ENCODE measurements around the gene TBC1D14. TPM values are rescaled to one million over a fixed set of nuclear protein-coding genes. Genes with fewer than 3 reads are reported as not detected.

Gene TBC1D14
- polyA plus RNA-seq, 3 donors = 36.3 to 44.7 (median 39.3) TPM

DNA sequence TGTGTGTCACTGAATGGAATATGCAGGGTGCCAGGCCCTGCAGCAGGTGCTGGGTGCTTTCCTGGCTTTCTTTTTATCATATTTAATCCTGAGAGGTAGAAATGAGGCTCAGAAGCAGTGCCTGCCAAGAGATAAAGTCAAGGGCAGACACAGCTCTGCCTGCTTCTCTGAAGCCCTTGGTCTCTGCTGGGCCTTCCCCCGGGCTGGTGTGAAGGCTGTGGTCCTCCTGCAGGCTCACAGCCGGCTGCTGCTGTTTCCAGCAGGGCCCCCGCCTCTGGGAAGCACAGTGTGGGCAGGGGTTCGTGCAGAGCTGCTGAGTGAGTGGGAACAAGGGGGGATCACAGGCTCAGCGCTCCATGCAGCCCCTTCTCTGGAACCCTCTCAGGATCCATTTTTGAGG lies 49.6 kb downstream of the TBC1D14 start:
- peaks cover 99% of the 10 kb centered on the region for H4K20me1 ChIP-seq (ENCODE audit: insufficient read depth, low read length)
- no peak for DNase-seq
- Mint-ChIP-seq H3K9me3 (no peaks in the 10 kb centered on the region), H3K27me3 (ENCODE audit: low read depth in 3 of 3) (no peaks in the 10 kb centered on the region), H3K27ac (peak overlapping the region in 2 of 7 donors; percentile 19 to 60), H3K4me3 (no peak overlapping the region), H3K36me3 (peaks cover 27 to 34% of the 10 kb centered on the region in 2 donors), H3K4me1 (peaks cover 57% of the 10 kb centered on the region)
- H3K9me3 ChIP-seq (replicated peaks in 1 of 2; ENCODE audit: control insufficient read depth in 1 of 2, insufficient read depth in 1 of 2, low read length in 2 of 2) = no peaks in the 10 kb centered on the region
- H3K9ac ChIP-seq (ENCODE audit: insufficient read depth, low read length, poor library complexity, severe bottlenecking) = no peak overlapping the region
- TF ChIP-seq CTCF (IDR thresholded peaks at IDR 0.05) = no peak
- peaks cover 23 to 24% of the 10 kb centered on the region in 2 donors for H3K4me1 ChIP-seq (ENCODE audit: control insufficient read depth in 1 of 2, insufficient read depth in 2 of 2, low read length in 2 of 2)
- peak overlapping the region in 1 of 2 donors; percentile 5 for H3K27ac ChIP-seq (ENCODE audit: low read depth in 1 of 2, low read length in 2 of 2)
- WGBS (ENCODE audit: insufficient coverage) = 94% methylated on average over 3 of the region's 5 CpGs
- intact Hi-C loops (cut with micrococcal nuclease) = no loop called here
- no peak overlapping the region for H3K4me2 ChIP-seq (replicated peaks; ENCODE audit: extremely low read depth, low read length, poor library complexity, severe bottlenecking)
- no peak overlapping the region for H3K4me3 ChIP-seq (replicated peaks in 1 of 3; ENCODE audit: low read depth in 2 of 3, low read length in 3 of 3)
- no peak overlapping the region for H2AFZ ChIP-seq (ENCODE audit: insufficient read depth, low read depth, low read length, poor library complexity, severe bottlenecking)
- H3K36me3 ChIP-seq (replicated peaks in 1 of 2; ENCODE audit: control insufficient read depth in 1 of 2, insufficient read depth in 2 of 2, low read length in 2 of 2) = peaks cover 5 to 28% of the 10 kb centered on the region in 2 donors
- peaks cover 92% of the 10 kb centered on the region for H3K79me2 ChIP-seq (ENCODE audit: insufficient read depth, low read length)
- H3K27me3 ChIP-seq (ENCODE audit: control insufficient read depth in 2 of 2, insufficient read depth in 2 of 2, low read length in 2 of 2) = no peaks in the 10 kb centered on the region

DNA sequence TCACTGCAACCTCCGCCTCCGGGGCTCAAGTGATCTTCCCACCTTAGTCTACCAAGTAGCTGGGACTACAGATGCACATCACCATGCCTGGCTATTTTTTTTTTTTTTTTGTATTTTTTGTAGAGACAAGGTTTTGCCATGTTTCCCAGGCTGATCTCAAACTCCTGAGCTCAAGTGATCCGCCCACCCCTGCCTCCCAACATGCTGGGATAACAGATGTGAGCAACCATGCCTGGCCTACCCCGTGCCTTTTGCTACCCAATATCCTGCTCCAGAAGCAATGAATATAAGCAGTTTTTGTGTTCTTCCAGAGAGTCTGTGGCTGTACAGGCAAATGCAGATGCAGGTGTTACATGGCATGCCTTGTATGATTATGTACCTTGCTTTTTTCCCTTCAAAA lies 50.5 kb downstream of the TBC1D14 start:
- WGBS (ENCODE audit: insufficient coverage) = 100% methylated on average over 1 of the region's 4 CpGs
- Histone ChIP-seq H3K4me1 (ENCODE audit: control insufficient read depth in 1 of 2, insufficient read depth in 2 of 2, low read length in 2 of 2) (peaks cover 32 to 33% of the 10 kb centered on the region in 2 donors), H3K79me2 (ENCODE audit: insufficient read depth, low read length) (peaks cover 90% of the 10 kb centered on the region)

More for the DNA sequence above, 50.5 kb downstream of the TBC1D14 start:
- Mint-ChIP-seq H3K4me3 (no peak overlapping the region), H3K27me3 (ENCODE audit: low read depth in 3 of 3) (no peaks in the 10 kb centered on the region), H3K9me3 (no peaks in the 10 kb centered on the region), H3K4me1 (peaks cover 58% of the 10 kb centered on the region), H3K27ac (no peak overlapping the region), H3K36me3 (peaks cover 25 to 26% of the 10 kb centered on the region in 2 donors)
- Histone ChIP-seq H2AFZ (ENCODE audit: insufficient read depth, low read depth, low read length, poor library complexity, severe bottlenecking) (no peak overlapping the region), H3K4me2 (replicated peaks; ENCODE audit: extremely low read depth, low read length, poor library complexity, severe bottlenecking) (no peak overlapping the region), H3K4me3 (replicated peaks in 1 of 3; ENCODE audit: low read depth in 2 of 3, low read length in 3 of 3) (no peak overlapping the region), H3K27me3 (ENCODE audit: control insufficient read depth in 2 of 2, insufficient read depth in 2 of 2, low read length in 2 of 2) (no peaks in the 10 kb centered on the region), H3K9ac (ENCODE audit: insufficient read depth, low read length, poor library complexity, severe bottlenecking) (no peak overlapping the region), H3K27ac (ENCODE audit: low read depth in 1 of 2, low read length in 2 of 2) (no peak overlapping the region), H4K20me1 (ENCODE audit: insufficient read depth, low read length) (peaks cover 99% of the 10 kb centered on the region), H3K36me3 (replicated peaks in 1 of 2; ENCODE audit: control insufficient read depth in 1 of 2, insufficient read depth in 2 of 2, low read length in 2 of 2) (peaks cover 5 to 28% of the 10 kb centered on the region in 2 donors), H3K9me3 (replicated peaks in 1 of 2; ENCODE audit: control insufficient read depth in 1 of 2, insufficient read depth in 1 of 2, low read length in 2 of 2) (no peaks in the 10 kb centered on the region)
- no peak for TF ChIP-seq CTCF (IDR thresholded peaks at IDR 0.05)
- intact Hi-C loops (cut with micrococcal nuclease) = no loop called here
- DNase-seq = no peak

All from CD14-positive monocyte (primary cell).